Stimulated activated CD8-positive, alpha-beta memory T cell treated with anti-CD3 and anti-CD28 coated beads, Interleukin-7, amount 100 ng/mL, for 4 hours (primary cell): Measurements from ENCODE around the gene ACTR6.
"Not testable (repeated sequence)": the region's sequence is repeated elsewhere in the genome, so short reads cannot be mapped to it uniquely, and the experiment has no call there.

Source experiments
- DNase-seq, 2 donors: peaks; one replicate each; pipeline ENCODE4 v3.0.0-alpha.2; 2020; ENCODE audit warnings: low read depth in 2 of 2

The ACTR6 gene

DNA sequence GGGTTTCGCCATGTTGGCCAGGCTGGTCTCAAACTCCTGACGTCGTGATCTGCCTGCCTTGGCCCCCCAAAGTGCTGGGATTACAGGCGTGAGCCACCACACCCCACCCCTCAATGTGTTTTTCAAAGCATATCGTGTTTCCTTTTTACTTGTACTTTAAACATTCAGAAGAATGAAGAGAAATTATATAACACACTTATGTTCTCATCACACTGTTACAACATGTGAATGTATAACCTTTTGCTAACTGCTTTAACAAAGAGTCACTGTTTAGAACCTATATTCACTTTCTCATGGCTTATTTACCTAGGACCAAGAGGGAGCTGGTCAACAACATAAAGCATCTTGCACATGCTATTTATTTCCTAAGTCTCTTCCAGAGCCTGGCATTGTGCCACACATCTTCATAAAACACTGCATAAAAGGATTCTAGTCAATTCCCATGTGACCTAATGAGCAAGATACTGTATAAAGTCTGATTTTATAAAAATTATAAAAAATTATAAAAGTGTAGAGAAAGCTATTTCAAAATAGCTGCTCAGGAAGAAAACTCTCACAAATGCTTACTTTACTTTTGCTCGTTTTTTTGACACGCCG, 16.0 kb upstream of the ACTR6 start:
- DNase-seq: no peak

DNA sequence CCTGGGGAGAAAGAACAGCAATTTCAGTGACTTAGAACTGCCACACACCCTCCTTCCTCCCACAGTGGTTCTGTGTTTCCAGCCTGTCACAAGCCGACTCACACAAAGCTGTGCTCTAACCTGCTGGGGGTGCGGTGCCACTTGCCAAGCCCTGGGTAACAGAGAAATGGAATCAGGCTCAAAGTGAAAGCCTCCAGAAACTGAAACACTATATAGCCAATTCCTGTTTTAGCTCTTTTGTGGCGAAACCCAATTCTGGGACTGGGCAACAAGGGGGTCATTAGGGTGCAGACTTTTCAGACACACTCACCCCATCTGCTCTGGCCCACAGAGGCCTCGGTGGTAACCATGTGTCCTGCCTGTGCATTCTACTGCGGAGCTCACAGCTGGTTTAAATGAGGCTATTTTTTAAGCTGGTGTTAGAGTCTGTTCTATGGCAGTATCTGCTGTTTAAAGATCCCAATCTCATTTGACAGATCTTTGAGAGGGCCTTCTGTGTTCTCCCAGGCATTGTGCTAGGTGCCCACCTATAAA, 15.2 kb upstream of the ACTR6 start:
- DNase-seq: no peak

DNA sequence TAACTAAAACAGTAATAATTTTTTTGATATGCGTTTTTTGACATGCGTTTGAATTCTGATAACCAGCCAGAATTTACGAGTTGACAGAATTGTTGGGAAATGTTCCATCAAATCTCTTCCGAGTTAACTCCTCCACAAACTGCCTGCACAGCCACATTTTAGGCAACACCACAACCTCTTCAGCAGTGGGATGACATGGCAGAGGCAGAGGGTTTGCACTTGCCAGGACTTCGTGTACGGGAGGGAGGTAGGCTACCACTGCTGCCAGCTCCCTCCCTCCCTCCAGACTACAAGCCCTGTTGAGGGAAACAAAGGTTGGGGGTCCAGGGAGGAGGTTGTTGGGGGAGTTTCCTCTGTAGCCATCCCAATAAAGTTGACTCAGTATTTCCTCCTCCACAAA, 14.5 kb upstream of the ACTR6 start:
- no peak for DNase-seq

DNA sequence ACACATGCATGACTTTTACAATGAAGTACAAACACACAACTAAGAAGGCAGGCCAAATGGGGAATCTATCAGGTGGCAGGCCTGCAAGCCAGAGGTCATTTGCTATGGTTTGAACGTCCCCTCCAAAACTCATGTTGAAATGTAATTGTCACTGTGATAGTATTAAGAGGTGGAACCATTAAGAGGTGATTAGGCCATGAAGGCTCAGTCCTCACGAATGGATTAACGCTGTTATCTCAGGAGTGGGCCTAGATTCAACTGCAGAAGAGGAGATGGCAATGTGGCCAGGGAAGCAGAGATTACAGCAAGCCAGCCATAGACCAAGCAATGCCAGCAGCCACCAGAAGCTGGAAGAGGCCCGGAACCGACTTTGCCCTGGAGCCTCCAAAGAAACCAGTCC, 13.5 kb upstream of the ACTR6 start:
- no peak for DNase-seq

DNA sequence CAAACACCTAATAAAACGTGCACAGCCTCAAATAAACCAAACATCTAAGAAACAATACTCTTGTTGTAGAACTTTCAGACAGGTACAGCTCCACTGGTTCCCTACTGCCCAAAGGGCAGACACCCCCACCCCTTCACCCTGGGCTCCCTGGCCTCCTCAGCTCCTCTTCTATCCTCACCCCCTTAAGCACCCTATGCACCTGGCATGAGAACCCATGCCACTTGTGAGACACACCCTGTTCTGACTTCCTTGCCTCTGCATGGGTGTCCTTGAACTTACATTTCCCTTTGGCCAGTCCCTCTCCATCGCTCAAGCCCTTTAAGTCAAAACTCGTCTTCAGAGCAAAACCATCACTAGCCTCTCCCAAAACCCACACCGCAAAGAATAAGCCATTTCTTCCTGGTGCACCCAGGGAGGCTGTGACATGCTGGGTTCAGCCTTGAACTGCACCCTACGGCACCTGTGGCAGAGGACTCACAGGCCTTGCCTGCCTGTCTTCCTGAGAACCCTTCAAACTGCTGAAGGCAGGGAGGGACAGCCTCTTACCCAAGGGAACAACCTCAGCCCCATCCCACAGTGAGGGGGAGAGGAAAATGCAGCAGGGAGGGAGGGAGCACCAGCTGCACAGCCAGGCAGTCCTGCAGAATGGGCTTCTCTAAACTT, 12.6 kb upstream of the ACTR6 start:
- DNase-seq: no peak

DNA sequence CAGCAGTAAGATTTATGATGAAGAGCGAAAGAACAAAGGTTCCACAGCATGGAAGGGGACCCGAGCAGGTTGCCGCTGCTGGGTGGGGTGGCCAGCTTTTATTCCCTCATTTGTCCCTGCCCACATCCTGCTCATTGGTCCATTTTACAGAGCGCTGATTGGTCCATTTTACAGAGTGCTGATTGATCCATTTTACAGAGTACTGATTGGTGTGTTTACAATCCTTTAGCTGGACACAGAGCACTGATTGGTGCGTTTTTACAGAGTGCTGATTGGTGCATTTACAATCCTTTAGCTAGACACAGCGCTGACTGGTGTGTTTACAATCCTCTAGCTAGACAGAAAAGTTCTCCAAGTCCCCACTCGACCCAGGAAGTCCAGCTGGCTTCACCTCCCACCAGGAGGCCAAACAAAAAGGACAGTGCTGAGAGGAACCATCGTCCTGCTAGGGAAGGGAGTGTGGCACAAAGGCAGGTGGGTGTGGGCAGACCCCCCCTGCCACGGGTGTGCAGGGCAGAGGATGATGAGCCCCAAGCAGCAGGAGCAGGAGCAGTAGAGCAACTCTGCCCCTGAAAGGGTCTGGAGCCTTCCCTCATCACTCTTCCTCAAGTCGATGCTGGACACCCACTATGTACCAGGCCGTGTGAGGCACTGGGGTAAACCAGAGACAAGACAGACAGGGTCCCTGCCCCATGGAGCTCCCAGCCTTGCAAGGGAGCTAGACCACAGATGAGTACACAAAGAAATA, 11.6 kb upstream of the ACTR6 start:
- DNase-seq: not testable (repeated sequence)

DNA sequence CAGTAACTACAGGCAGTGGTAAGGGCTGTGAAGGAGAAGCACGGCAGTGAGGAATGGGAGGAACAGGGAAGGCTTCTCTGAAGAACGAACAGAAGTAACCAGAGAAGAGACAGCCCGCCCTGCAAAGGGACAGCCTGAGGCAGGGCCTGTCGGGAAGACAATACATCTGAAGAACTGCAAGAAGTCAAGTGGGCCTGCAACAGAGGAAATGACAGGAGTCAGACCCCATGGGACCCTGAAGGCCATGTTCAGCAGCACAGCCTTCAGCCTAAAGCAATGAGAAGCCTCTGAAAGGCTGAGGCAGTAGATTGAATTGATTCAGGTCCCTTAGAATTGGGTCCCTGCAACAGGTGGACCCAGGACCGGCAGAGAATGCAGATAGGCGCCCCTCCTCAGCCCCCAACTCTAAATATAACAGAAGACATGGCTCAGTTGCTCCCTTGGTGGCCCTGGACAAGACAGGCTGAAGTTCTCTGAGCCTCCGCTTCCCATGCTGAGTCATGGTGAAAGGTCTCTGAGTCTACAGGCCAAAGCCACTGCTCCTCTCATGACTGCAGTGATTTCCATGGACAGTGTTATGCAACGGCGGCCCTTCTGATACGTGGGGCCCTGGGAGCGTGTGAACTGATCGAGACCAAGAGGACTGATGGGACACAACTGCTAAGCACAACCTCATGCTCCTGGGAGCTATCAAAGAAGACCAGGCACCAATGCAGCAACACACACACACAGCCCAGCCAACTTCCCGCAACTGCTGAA, 10.8 kb upstream of the ACTR6 start:
- no peak for DNase-seq

DNA sequence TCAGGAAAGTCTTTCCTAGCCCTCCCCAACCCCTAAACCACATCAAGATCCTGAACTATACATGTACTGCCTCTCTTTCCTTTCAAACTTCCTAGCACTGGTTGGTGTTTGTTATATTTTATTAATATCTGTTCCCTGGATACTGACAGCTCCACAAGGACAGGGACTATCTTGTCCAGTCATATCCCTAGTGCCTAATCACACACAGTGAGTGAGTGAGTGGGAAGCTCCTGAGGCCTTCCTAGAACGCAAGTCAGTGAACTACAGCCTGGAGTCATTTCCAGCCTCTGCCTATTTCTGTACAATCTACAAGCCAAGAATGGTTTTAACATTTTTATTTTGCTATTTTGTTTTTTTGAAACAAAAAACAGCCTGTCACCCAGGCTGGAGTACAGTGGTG, 7.5 kb upstream of the ACTR6 start:
- no peak for DNase-seq

DNA sequence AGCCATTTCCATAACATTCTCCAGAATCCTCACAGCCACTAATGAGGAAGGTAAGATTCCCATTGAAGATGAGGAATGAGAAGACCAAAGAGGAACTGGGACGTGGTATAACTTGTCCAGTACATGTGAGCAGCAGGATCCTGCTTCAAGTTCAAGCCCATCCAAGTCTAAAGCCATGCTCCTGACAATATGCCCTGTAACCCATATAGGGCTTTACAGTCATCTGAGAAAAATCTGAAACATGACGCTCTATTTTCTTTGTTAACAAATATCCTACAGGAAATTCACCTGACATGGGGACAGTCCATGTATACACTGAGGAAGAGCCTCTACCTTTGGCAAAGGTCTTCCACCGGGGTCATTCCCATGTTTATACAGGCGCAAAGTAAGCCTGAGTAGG, 3.1 kb upstream of the ACTR6 start:
- DNase-seq: no peak

DNA sequence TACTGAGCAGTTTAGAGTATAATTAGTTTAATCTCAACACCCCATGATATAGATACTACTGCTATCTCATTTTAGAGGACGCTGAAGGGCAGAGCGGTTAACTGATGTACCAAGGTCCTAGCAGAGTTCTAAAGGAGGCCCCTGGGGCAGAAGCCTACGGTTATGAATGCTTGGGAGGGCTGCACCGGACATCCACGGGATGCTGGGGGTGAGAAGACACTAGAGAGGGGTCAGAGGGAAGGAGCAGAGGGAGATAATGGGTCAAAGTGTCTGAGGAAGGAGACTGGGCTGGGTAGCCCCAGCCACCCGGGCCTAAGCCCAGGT, 1.6 kb upstream of the ACTR6 start:
- DNase-seq: no peak

DNA sequence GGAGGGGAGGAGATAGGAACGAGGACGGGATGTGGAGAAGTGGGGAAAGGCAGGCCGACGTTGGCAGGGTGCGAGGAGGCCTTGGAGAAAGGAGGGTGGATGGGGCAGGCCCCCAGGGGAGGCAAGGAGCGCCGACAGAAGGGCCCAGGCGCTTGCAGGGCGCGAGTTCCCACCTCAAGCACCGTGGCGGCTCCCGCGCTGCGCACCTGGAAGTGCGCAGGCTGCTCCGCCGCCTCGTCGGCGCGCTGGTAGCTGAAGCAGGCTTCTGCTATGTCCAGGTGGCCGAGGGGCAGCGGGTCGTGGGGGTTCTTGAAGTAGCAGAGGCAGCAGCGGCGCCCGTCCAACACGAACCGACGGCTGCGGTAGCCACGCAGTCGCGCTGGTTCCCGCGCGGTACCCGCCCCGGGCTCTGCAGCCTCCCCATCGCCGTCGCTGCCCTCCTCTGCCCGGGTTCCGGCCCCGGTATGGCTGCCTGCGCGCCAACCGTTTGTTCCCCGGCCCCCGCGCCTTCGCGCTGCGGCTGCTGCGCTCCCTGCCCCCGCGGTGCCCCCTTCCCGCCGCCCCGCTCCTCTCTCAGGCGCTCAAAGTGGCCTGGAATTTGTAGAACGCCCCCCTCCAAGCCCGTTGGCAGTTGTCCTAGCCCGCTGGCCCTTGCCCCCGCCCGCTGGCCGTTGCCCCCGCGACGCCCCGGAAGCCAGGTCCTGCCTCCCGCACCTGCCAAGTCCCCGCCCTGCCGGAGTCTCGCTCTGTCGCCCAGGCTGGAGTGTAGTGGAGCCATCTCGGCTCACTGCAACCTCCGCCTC, 1.1 kb upstream of the ACTR6 start:
- peak; percentile 54 to 70 for DNase-seq

DNA sequence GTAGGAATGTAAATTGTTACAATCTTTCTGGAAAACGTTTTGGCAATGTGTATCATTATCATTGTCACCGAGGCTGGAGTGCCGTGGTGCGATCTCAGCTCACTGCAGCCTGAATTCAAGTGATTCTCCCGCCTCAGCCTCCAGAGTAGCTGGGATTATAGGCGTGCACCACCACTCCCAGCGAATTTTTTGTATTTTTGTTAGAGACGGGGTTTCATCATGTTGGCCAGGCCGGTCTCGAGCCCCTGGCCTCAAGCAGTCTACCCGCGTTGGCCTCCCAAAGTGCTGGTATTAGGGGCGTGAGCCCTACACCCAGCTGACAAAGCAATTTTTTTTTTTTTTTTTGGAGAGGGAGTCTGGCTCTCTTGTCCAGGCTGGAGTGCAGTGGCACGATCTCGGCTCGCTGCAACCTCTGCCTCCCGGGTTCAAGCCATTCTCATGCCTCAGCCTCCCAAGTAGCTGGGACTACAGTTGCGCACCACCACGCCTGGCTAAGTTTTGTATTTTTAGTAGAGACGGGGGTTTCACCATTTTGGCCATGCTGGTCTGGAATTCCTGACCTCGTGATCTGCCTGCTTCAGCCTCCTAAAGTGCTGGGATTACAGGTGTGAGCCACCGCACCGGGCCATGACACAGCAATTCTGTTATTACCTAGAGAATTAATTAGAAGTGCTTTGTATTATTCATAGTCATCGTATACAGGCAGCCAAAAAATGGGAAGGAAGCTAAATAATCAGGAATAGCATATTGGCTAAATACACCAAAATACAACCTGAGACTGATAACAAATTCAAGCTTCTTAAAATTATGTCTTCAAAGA, 1.2 kb downstream of the ACTR6 start:
- DNase-seq: no peak

DNA sequence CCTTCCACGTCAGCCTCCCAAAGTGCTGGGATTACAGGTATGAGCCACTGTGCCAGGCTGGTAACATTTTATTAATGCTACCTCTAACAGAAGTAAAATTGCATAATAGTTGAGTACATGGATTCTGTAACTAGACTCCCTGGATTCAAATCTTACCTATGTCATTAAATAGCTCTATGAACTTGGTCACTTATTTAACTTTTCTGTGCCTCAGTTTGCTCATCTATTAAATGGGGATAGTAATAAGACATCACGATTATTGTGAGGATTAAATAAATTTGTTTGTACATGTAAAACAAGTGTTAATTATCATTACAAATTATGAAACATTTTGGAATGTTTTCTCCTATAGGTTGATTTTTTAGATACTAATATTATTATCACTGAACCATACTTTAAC, 6.7 kb downstream of the ACTR6 start:
- no peak for DNase-seq

DNA sequence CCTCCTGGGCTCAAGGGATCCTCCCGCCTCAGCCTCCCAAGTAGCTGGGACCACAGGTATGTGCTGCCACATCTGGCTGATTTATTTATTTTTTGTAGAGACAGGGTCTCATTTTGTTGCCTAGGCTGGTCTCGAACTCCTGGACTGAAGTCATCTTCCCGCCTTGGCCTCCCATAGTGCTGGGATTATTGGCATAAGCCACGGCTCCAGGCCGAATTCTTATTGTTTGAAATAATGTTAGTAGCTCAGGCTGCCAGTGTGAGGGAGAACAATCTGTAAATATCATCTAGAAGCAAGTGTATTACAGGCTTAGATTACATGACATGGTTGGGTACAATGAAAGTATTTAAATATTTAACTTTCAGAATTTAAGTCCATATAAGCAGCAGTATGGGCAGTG, 8.2 kb downstream of the ACTR6 start:
- DNase-seq: no peak

DNA sequence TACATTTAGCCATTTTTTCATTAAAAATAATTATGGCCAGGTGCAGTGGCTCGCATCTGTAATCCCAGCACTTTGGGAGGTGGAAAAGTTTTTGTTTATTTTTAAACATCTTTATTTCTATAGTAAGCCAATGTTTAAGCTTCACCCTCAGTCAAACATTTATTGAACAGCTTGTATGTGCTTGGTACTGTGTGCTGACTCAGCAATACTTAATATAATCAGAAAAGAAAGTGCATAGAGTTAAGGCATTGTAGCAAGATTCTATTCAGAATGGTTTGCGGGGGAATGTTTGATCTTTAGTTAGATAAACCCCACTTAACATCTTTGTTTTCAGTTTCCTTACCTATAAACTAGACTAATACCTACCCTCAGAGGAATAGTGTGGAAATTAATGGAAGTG, 11.1 kb downstream of the ACTR6 start:
- no peak for DNase-seq

DNA sequence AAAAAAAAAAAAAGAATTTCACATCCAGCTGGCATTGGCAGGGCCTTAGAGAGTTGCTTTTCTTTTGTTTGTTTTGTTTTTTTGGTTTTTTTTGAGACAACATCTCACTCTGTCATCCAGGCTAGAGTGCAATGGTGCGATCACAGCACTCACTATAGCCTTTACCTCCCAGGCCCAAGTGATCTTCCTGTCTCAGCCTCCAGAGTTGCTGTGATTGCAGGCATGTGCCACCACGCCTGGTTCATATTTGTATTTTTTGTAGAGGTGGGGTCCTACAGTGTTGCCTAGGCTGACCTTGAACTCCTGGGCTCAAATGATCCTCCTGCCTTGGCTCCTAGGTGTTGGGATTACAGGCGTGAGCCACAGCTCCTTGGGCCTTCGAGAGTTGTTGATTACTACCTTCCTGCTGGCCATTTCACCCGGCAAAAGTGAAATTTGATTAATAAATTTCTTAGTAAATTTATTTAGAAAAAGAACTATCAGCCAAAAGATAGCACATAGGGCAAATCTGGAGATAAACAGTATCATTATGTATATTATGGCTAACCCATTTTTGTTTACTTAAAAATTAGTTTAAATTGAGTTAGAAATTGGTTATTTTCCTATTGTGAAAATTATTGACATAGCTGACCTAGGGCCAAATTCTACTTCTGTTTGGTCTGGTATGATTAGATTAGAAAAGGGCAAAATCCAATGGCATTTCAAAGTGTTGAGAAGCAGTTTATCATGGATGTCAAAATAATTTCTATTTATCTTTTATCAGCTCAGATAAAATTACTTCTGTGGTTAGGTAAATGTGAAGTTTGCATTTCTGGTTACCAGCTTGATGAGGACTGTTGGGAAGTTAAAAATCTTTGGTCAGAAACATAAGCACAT, 12.6 kb downstream of the ACTR6 start:
- no peak for DNase-seq

DNA sequence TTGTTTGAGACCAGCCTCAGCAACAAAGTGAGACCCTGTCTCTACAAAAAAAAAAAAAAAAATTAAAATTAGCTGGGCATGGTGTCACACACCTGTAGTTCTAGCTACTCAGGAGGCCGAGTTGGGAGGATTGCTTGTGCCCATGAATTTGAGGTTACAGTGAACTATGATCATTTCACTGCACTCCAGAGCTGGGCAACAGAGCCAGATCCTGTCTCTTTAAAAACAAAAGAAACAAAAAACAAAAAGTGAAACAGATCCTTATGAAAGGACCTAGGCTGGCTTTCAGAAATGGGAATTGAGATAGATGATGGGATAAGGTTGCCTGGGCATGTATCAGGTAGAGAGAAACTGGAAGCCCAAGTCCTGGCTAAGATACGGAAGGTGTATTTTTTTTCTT, 13.9 kb downstream of the ACTR6 start:
- no peak for DNase-seq

DNA sequence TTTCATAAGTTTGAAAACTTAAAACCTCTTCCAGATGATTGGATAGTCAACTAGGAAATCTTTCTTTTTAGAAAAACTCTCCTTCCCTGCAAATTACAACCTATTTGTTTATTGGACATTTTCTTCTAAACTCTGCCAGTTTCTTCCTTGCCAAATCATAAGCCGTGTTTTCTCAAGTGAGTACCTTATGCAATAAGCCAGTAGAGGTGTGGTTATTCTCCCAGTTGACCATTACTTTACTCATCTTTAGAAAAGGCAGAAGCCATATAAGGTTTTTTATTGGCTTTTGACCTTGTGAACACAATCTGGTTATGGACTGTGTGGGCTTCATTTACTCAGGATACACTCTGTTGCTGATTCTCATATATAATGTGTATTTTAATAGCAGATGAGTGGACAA, 14.6 kb downstream of the ACTR6 start:
- no peak for DNase-seq

DNA sequence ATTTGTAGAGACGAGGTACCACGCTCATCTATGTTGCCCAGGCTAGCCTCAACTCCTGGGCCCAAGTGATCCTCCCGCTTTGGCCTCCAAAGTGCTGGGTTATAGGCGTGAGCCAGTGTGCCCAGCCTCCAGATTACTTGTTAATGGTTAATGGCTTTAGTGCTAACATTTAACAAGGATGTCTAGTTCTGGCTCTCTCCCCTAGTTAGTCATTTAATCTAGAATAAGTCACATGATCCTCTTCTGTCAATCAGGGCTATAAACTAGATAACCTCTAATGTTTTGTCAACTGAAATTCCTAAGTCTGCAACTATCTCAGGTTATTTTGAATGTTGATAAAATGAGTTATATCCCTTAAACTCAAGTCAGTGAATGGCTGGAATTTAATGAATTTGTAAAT, 15.7 kb downstream of the ACTR6 start:
- DNase-seq: no peak
